Nephron progenitor cell (in vitro differentiated cells): ENCODE results near the gene TEDDM1.
A peak's percentile ranks its signal among the peaks of the same experiment; 100 is the strongest.

ENCODE experiments used
- DNase-seq: peaks from one replicate; pipeline ENCODE4 v3.0.0; 2021
- H3K27ac Mint-ChIP-seq: 2 replicates; pipeline ENCODE4 v1.8.0; 2021; ENCODE audit warnings: mild to moderate bottlenecking, moderate library complexity, mixed read lengths
- H3K27me3 Mint-ChIP-seq: 2 replicates; pipeline ENCODE4 v1.8.0; 2021; ENCODE audit warnings: mild to moderate bottlenecking, low read depth, mixed read lengths; ENCODE audit not compliant: poor library complexity
- H3K36me3 Mint-ChIP-seq: 2 replicates; pipeline ENCODE4 v1.8.0; 2021; ENCODE audit warnings: low read depth, mixed read lengths
- H3K4me1 Mint-ChIP-seq: 2 replicates; pipeline ENCODE4 v1.8.0; 2021; ENCODE audit warnings: mixed read lengths
- H3K4me3 Mint-ChIP-seq: 2 replicates; pipeline ENCODE4 v1.8.0; 2021; ENCODE audit warnings: mild to moderate bottlenecking, moderate library complexity, mixed read lengths
- H3K9me3 Mint-ChIP-seq: 2 replicates; pipeline ENCODE4 v1.8.0; 2021; ENCODE audit warnings: mild to moderate bottlenecking, moderate library complexity, mixed read lengths
- CTCF ChIP-seq: fragments of 200-600 bp; sonication (generic); IDR thresholded peaks from 2 replicates; pipeline ENCODE4 v1.5.0; 2021; ENCODE audit warnings: antibody characterized with exemption

TEDDM1 gene

GRCh38 chr1:182404781-182405180, 4.3 kb upstream of the TEDDM1 start:
- peaks cover 24% of the 10 kb centered on the region for H3K9me3 Mint-ChIP-seq
- TF ChIP-seq CTCF = no peak
- H3K27me3 Mint-ChIP-seq = no peaks in the 10 kb centered on the region
- no peak for DNase-seq
- H3K36me3 Mint-ChIP-seq = no peaks in the 10 kb centered on the region
- H3K4me3 Mint-ChIP-seq = no peak overlapping the region
- H3K4me1 Mint-ChIP-seq = peaks cover 23% of the 10 kb centered on the region
- H3K27ac Mint-ChIP-seq = no peak overlapping the region

GRCh38 chr1:182397653-182398393, 2.6 kb downstream of the TEDDM1 start:
- DNase-seq = no peak
- no peak overlapping the region for H3K27ac Mint-ChIP-seq

GRCh38 chr1:182395906-182396305, 4.6 kb downstream of the TEDDM1 start:
- Mint-ChIP-seq H3K4me1 (peaks cover 51% of the 10 kb centered on the region), H3K9me3 (no peaks in the 10 kb centered on the region), H3K27me3 (peaks cover 3% of the 10 kb centered on the region), H3K36me3 (no peaks in the 10 kb centered on the region), H3K27ac (no peak overlapping the region), H3K4me3 (no peak overlapping the region)
- DNase-seq = no peak
- no peak for TF ChIP-seq CTCF

More at GRCh38 chr1:182397653-182398393, 2.6 kb downstream of the TEDDM1 start:
- H3K9me3 Mint-ChIP-seq = no peaks in the 10 kb centered on the region
- TF ChIP-seq CTCF = no peak
- H3K36me3 Mint-ChIP-seq = no peaks in the 10 kb centered on the region
- peaks cover 46% of the 10 kb centered on the region for H3K4me1 Mint-ChIP-seq
- no peak overlapping the region for H3K4me3 Mint-ChIP-seq
- H3K27me3 Mint-ChIP-seq = no peaks in the 10 kb centered on the region

GRCh38 chr1:182394055-182394775, 6.3 kb downstream of the TEDDM1 start:
- H3K4me1 Mint-ChIP-seq = peaks cover 63% of the 10 kb centered on the region
- no peak for DNase-seq
- H3K4me3 Mint-ChIP-seq = no peak overlapping the region
- H3K27ac Mint-ChIP-seq = no peak overlapping the region
- no peaks in the 10 kb centered on the region for H3K9me3 Mint-ChIP-seq
- H3K36me3 Mint-ChIP-seq = peaks cover 12% of the 10 kb centered on the region
- H3K27me3 Mint-ChIP-seq = peaks cover 3% of the 10 kb centered on the region
- TF ChIP-seq CTCF = no peak

- no peaks in the 10 kb centered on the region for H3K9me3 Mint-ChIP-seq
- no peak for DNase-seq
- H3K4me3 Mint-ChIP-seq = peak overlapping the region; percentile 100
- H3K27ac Mint-ChIP-seq = peak overlapping the region; percentile 59
- H3K27me3 Mint-ChIP-seq = peaks cover 3% of the 10 kb centered on the region
- H3K4me1 Mint-ChIP-seq = peaks cover 70% of the 10 kb centered on the region
- TF ChIP-seq CTCF = no peak
- peaks cover 31% of the 10 kb centered on the region for H3K36me3 Mint-ChIP-seq
Measured at GRCh38 chr1:182392050-182393028, 8.1 kb downstream of the TEDDM1 start.
